GM18499 (cell line): ENCODE data around the gene GRIA1.

ENCODE experiments used
- ATAC-seq: cut with Tn5 transposase; IDR thresholded peaks from one replicate; pipeline ENCODE4 v1.9.1; 2021; ENCODE audit warnings: moderate number of reproducible peaks; ENCODE audit not compliant: insufficient read depth, unreplicated experiment

The GRIA1 gene

DNA sequence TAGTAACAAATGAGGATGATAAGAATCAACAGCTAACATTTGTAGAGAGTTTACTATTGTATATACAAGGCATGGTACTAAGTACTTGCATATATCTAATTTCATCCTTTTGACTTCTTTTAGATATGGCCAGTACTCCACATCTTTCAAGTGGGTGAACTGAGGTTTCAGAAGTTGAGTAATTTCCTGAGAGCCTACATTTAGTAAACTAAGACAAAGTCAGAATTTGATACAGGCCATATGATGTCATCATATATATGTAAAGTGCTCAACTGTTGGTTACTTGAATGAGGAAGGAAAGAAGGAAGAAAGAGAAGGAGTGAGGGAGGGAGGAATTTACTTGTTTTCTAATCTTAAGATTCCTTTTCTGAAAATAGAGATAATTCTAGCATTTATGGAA, 52.8 kb downstream of the GRIA1 start:
- ATAC-seq: no peak

- ATAC-seq: no peak
Observed at GRCh38 chr5:153543959-153544470, 53.5 kb downstream of the GRIA1 start.

DNA sequence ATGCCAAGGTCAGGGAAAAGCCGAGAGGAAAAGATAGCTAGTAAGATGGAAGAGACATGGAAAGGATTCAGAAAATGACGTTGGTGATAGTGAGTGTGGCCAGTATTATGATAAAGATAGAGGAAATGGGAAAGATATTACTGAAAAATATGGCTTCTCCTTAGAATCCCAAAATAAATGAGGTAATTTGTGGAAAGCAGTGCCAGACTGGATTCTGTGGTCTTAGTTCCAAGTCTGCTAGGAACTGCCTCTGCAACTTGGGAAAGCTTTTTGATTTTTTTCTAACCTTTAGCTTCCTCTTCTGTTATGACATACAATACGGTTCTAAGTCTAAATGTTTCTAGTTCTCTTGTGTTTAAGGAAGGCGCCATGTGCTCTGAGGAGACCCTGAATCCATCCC, 54.2 kb downstream of the GRIA1 start:
- ATAC-seq: no peak

- no peak for ATAC-seq
Observed at GRCh38 chr5:153546566-153546965, 56.1 kb downstream of the GRIA1 start.

GRCh38 chr5:153551537-153552079, 61.1 kb downstream of the GRIA1 start:
- ATAC-seq: no peak

GRCh38 chr5:153552886-153553285, 62.4 kb downstream of the GRIA1 start:
- no peak for ATAC-seq

DNA sequence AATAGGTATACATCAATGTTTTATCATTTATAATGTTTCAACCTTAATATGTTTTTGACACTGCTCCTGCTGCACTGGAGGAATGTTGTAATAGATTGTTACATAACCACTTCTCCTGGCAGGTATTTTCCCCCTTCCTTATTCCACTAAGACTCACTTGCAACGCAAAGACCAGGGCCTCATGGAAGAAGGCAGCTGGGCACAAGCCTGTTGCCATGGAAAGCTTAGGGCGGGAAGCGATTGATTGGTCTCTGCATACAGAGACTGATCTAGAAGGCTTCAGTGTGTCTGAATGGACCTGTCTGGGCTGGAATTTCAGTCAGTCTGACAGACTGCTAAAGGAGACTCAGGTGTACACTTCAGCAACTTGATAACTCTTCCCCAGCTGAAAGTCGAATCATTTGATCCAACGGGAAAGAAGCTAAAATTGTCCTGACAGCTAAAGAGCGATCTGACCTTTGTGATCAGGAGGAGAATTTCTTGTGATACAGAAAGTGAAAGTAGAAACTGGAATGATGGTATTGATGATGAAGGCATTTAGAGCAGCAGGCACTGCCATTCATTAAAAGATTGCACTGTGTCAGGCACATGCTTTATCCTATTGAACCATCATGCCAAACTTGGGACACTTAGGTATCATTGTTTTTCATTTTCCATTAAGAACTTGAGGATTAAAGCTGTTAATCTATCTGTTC, 65.1 kb downstream of the GRIA1 start:
- no peak for ATAC-seq

DNA sequence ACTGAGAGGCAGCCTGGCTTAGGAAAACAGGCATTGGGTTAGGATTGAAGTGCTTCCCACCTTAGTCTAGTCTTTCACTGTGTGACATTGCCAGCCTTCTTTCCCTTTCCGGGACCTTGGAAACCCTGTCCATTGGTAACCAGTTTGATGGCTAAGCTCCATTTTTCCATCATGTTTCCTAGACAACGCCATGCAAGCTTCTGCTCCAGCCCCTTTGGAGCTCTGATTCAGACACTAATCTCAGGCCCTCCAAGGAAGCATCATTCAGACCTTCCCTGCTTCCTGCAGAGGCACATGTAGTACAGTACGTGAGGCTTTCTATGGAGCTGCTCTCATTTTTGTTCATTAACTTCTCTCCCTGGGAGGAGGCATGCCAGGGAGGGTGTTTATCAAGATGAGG, 68.5 kb downstream of the GRIA1 start:
- no peak for ATAC-seq

- no peak for ATAC-seq
Observed at GRCh38 chr5:153559926-153560325, 69.5 kb downstream of the GRIA1 start.

GRCh38 chr5:153562189-153562588, 71.7 kb downstream of the GRIA1 start:
- ATAC-seq: no peak

GRCh38 chr5:153565822-153566221, 75.4 kb downstream of the GRIA1 start:
- ATAC-seq: no peak

GRCh38 chr5:153569036-153569435, 78.6 kb downstream of the GRIA1 start:
- ATAC-seq: no peak

DNA sequence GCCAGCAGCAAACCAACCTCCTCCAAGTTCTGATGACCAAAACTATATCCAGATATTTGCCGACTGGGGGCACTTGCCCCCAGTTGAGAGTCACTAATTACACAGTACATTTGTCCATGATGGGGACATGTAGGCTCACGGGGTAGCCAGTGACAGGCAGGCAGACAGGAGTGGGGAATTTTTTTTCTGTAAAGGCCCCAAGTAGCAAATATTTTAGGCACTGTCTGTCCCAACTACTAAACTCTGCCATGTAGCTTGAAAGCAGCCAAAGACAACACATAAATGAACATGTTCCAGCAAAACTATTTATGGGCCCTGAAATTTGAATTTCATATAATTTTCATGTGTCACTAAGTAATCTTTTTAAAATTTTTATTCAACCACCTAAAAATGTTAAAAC, 80.7 kb downstream of the GRIA1 start:
- ATAC-seq: no peak

DNA sequence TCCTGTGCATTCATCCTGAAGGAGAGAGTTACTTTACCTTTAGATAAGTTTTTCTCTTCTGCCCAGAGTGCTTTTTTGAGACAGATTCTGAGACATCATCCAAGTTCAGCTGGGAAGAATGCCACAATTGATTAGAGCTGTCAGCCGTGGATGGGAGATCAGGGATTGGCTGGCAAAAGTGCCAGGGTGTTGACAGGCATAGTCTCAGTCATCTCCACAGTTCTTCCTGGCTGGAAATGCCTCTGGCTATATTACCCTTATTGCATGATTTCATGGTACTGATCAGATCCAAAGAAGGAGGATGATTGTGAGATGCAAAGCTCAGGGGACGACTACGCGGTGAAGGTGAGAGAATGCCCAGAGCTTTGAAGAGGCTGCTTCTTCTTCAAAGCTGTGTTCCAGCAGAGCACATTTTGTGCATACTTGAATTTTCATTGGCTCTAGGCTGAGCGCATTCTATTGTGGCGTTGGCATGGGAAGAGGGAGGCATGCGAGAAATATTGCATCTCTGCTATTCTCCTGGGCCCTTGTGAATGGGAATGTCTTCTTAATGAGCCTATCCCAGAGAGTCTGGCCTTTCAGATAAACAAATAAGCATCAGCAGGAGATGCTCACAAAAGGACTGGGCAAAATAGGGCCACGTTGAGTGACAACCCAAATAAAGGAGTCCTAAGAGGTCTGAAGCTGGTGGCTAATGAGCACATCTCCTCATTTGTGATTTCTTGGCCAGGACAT, 82.1 kb downstream of the GRIA1 start:
- ATAC-seq: no peak

- no peak for ATAC-seq
Observed at GRCh38 chr5:153573326-153574033, 83.0 kb downstream of the GRIA1 start.

GRCh38 chr5:153584126-153584959, 93.9 kb downstream of the GRIA1 start:
- ATAC-seq: no peak

DNA sequence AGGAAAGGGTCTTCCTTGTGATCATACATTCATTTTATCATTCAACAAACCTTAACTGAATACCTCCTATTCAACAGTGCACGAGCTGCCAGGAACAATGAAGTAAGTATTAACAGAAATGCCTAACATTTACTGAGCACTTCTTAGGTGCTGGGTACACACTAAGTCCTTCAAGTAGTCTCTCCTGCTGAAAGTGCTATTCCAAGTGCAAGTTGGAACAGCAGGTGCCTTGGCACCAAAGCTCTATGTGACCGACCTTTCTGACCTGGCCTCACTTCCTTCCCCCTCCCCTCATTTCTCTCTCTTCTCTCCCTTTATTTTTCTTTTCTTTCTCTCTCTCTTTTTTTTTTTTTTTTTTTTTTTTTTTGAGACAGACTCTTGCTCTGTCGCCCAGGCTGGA, 94.5 kb downstream of the GRIA1 start:
- no peak for ATAC-seq

- ATAC-seq: no peak
Observed at GRCh38 chr5:153585622-153586277, 95.3 kb downstream of the GRIA1 start.

- no peak for ATAC-seq
Observed at GRCh38 chr5:153592081-153592480, 101.6 kb downstream of the GRIA1 start.

DNA sequence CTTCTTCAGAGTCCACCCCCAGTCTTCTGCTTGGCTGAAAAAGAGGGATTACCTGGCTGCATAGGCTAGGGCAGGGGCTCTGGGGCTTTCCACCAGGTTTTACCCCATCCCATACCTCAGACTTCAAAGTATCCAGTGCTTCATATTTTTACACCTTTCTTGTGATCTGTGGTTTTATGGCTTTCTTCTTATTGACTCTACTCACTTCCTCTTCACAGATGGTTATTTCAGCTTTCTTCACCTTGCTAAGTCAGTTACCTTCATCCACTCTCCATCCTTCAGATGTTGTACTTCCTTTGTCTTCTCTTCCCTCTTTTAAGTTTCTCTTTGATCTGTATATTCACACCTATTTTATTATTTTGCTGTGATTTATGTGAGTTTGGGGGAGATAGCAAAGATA, 104.3 kb downstream of the GRIA1 start:
- ATAC-seq: no peak
